LNCaP clone FGC (cell line): ENCODE results near the gene ASPDH.
A peak's percentile ranks its signal among the peaks of the same experiment; 100 is the strongest.

Experiments used
- DNase-seq: peaks from one replicate; pipeline ENCODE4 v3.0.0-alpha.2; 2011; ENCODE audit warnings: low read depth
- H3K4me3 ChIP-seq: 2 replicates; pipeline ENCODE4 v1.5.1; 2011; ENCODE audit warnings: mild to moderate bottlenecking, low read depth, low read length, control low read depth
- TF ChIP-seq, protein P1 (sequence below): IDR thresholded peaks from 2 replicates; pipeline ENCODE4 v1.5.1; 2012; ENCODE audit warnings: mild to moderate bottlenecking; ENCODE audit not compliant: control insufficient read depth, insufficient read depth; ENCODE audit errors: extremely low read depth

Gene ASPDH

DNA sequence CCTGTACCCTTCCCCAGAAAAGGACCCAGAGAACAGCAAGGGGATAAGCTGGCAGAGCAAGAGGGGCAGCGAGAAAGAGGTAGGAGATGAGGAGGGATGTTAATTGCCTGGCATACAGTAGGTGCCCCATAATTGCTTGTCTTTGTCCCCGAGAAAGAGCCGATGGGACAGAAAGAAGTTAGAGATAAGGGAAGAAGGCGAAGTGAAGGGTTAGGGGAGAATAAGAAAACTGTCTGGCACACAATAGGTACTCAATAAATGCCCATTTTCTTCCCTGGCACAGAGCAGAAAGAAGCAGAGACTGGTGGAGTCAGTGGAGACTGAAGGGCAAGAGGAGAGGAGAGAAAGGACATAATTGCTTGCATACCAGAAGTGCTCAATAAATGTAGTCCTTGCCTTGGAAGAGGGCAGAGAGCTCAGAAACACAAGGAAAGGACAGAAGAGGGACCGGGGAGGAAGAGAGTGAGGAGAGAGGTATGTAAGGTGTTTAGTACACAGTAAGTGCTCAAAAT lies 18.6 kb downstream of the ASPDH start:
- TF ChIP-seq, protein P1, sequence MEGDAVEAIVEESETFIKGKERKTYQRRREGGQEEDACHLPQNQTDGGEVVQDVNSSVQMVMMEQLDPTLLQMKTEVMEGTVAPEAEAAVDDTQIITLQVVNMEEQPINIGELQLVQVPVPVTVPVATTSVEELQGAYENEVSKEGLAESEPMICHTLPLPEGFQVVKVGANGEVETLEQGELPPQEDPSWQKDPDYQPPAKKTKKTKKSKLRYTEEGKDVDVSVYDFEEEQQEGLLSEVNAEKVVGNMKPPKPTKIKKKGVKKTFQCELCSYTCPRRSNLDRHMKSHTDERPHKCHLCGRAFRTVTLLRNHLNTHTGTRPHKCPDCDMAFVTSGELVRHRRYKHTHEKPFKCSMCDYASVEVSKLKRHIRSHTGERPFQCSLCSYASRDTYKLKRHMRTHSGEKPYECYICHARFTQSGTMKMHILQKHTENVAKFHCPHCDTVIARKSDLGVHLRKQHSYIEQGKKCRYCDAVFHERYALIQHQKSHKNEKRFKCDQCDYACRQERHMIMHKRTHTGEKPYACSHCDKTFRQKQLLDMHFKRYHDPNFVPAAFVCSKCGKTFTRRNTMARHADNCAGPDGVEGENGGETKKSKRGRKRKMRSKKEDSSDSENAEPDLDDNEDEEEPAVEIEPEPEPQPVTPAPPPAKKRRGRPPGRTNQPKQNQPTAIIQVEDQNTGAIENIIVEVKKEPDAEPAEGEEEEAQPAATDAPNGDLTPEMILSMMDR: no peak
- no peak overlapping the region for H3K4me3 ChIP-seq
- no peak for DNase-seq

DNA sequence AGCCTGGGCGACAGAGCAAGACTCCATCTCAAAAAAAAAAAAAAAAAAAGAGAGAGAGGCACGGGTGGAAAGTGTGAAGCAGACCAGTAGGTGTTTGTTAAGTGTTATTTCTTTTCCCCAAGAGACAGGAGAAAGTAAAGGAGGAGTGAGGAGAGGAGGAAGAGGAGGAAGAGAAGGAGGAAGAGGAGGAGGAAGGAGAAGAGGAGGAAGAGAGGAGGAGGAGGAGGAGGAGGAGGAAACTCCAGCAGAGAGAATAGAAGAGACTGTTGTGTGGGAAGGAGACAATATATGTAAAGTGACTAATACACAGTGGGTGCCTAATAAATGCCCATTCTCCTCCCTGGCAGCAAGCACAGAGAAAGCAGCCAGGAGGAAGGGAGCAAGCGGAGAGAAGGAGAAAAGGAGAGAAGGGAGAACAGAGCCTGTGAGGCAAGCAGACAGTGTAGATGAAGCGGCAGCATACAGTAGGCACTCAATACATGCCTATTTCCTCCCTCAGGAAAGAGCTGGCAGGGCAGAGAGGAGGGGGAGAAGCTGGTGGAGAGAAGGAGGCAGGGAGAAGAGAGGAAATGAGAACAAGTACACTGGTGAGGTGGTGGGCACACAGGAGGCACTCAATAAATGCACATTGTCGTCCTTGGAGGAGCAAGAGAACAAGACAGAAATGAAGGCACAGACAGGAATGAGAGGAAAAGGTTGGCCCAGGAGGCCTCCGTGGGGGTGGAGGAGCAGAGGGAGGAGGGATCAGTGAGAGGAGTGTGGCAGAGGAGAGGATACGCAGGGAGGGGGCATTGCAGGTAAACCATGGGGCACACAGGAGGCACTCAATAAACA lies 19.3 kb downstream of the ASPDH start:
- no peak overlapping the region for H3K4me3 ChIP-seq
- no peak for DNase-seq
- TF ChIP-seq, protein P1: no peak

DNA sequence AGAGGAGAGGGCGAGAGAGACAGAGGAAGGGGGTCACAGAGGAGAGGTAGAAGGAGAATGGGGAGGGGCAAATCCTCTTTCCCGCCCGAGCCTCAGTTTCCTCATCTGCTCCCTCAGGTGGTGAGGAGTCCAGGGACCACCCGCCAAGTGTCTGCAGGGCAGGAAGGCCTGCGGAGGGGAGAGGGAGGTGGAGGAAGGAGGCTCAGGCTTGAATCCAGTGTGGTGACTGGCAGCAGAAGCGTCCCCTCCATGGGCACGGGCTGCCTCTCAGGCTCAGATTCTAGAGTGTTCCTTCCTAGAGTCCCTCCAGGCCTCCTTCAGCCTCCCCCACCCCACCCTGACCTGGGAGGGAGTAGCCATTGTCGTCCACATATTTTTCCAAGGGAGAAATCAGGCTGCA lies 20.5 kb downstream of the ASPDH start:
- DNase-seq: no peak
- no peak overlapping the region for H3K4me3 ChIP-seq
- TF ChIP-seq, protein P1: no peak

DNA sequence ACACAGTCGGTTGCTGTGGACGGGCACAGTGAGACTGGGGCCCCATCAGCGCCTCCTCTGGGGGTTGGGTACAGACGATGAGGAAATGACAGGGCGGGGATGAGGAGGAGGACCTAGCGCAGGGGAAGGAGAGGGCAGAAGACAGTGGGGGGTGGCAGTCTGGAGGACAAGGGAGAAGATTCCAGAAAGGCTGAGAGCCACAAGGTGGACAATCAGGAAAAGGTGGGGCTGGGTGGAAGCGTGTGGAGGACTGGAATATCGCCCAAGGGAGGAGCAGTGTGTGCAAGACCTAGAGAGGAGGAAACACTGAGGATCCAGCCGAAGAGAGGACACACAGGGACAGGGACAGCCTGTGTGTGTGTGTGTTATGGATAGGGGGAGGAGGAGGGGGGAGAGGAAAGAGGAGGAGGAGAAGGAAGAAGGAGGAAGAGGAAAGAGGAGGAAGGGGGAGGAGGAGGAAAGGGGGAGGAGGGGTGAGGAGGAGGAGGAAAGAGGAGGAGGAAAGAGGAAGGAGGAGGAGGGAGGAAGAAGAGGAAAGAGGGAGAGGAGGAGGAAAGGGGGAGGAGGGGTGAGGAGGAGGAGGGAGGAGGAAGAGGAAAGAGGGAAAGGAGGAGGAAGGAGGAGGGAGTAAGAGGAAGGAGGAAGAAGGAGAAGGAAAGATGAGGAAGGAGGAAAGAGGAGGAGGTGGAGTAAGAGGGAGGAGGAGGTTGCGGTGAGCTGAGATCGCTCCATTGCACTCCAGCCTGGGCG lies 21.2 kb downstream of the ASPDH start:
- TF ChIP-seq, protein P1: no peak
- peak; percentile 11 for DNase-seq
- no peak overlapping the region for H3K4me3 ChIP-seq

DNA sequence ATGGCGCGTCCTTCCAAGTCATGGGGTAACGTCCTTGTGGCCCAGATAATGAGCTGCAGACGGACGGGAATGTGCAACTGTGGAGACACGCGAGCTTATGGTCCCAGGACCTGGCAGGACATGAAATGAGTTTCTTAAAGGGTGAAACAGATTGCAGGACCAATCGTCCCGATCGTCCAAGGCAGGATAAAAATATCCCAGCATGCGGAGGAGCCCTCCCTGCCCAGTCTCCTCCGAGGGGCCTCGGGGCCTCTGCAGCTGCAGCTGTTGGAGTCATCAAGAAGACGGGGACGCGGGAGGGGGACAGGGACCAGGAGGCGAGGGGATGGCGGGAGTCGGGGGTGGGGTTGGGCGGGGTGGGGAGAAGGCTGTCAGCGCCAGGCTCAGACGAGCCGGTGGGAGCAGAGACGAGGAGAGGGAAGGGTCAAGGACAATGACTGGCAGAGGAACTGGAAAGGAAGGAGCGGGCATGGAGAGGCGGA lies 22.7 kb downstream of the ASPDH start:
- H3K4me3 ChIP-seq: no peak overlapping the region
- no peak for DNase-seq
- TF ChIP-seq, protein P1: no peak

DNA sequence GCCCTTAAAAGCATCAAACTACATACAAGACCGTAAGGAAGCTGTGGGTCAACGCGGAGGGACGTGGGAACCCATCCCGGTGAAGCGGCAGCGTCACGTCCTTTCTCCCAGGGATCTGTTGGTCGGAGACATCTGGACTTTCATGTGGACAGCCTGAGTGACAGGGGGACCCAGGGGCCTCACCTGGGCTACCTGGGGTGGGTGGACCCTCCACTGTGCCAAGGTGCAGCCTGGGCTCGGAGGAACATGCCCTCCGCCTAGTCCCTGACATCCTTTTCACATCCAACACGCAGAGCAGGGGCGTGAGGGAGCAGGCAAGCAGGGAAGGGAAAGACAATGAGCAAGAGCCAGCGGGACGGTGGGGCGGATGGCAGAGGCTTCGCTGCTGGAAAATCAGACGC lies 23.3 kb downstream of the ASPDH start:
- TF ChIP-seq, protein P1: no peak
- H3K4me3 ChIP-seq: no peak overlapping the region
- DNase-seq: no peak
